Right lobe of liver (tissue), 4 donors: ENCODE measurements around the gene PRKCB.

Source experiments
- POLR2A ChIP-seq: fragments of 450-650 bp; IDR thresholded peaks from one replicate; pipeline ENCODE4 v1.6.1; 2017; ENCODE audit warnings: antibody characterized with exemption, mild to moderate bottlenecking
- TF ChIP-seq, protein P1 (sequence below), 4 donors: fragments of 200-600 bp in 3 of 4; fragments of 450-650 bp in 1 of 4; IDR thresholded peaks; one replicate each; pipeline versions ENCODE4 v1.5.1 to v1.8.0; 2016 to 2022; ENCODE audit warnings: antibody characterized with exemption in 4 of 4, mild to moderate bottlenecking in 2 of 4
- donor health status: DM: no; HTN: no; CAD: no.
- donor health status: DM: no; HTN: no; CAD: no.
- donor health status: DM: no; HTN: yes; CAD: no.

DNA sequence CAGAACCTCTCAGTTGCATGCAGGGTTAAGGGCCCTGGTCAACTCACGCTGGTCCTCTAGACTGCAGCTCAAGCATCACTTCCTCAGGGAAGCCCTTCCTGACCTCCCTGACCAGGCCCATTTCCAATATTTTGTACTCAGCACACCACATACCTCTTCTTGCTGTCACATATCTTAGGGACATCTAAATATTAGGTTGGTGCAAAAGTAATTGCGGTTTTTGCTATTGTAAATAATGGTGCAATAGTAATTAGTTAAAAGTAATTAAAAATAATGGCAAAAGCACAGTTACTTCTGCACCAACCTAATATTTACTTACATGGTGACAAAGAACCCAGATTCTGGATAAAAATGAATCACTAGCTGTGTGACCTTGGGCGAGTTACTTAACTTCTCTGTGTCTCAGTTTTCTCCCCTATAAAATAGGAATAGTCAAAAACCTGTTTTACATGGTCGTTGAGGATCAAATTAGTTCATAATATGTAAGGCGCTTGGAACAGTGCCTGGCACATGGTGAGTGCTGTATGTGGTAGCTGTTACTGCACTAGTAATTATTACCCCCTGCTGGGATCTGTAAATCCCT is 177.4 kb downstream of the PRKCB start:
- TF ChIP-seq, protein P1, sequence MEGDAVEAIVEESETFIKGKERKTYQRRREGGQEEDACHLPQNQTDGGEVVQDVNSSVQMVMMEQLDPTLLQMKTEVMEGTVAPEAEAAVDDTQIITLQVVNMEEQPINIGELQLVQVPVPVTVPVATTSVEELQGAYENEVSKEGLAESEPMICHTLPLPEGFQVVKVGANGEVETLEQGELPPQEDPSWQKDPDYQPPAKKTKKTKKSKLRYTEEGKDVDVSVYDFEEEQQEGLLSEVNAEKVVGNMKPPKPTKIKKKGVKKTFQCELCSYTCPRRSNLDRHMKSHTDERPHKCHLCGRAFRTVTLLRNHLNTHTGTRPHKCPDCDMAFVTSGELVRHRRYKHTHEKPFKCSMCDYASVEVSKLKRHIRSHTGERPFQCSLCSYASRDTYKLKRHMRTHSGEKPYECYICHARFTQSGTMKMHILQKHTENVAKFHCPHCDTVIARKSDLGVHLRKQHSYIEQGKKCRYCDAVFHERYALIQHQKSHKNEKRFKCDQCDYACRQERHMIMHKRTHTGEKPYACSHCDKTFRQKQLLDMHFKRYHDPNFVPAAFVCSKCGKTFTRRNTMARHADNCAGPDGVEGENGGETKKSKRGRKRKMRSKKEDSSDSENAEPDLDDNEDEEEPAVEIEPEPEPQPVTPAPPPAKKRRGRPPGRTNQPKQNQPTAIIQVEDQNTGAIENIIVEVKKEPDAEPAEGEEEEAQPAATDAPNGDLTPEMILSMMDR (IDR thresholded peaks at IDR 0.05) = no peak
- no peak for TF ChIP-seq POLR2A
